GM18507 (cell line): ENCODE results near the gene MLLT1.
"Not testable (repeated sequence)": the region's sequence is repeated elsewhere in the genome, so short reads cannot be mapped to it uniquely, and the experiment has no call there.

Experiments used
- DNase-seq: peaks from one replicate; pipeline ENCODE4 v3.0.0; 2011; ENCODE audit warnings: low read depth; ENCODE audit not compliant: insufficient read length; ENCODE audit errors: extremely low spot score
- FAIRE-seq: peaks from 2 replicates; lab custom pipeline; 2011; peaks lifted over from hg19 to GRCh38; lab: Jason Lieb, UNC

MLLT1 gene, protein sequence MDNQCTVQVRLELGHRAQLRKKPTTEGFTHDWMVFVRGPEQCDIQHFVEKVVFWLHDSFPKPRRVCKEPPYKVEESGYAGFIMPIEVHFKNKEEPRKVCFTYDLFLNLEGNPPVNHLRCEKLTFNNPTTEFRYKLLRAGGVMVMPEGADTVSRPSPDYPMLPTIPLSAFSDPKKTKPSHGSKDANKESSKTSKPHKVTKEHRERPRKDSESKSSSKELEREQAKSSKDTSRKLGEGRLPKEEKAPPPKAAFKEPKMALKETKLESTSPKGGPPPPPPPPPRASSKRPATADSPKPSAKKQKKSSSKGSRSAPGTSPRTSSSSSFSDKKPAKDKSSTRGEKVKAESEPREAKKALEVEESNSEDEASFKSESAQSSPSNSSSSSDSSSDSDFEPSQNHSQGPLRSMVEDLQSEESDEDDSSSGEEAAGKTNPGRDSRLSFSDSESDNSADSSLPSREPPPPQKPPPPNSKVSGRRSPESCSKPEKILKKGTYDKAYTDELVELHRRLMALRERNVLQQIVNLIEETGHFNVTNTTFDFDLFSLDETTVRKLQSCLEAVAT

DNA sequence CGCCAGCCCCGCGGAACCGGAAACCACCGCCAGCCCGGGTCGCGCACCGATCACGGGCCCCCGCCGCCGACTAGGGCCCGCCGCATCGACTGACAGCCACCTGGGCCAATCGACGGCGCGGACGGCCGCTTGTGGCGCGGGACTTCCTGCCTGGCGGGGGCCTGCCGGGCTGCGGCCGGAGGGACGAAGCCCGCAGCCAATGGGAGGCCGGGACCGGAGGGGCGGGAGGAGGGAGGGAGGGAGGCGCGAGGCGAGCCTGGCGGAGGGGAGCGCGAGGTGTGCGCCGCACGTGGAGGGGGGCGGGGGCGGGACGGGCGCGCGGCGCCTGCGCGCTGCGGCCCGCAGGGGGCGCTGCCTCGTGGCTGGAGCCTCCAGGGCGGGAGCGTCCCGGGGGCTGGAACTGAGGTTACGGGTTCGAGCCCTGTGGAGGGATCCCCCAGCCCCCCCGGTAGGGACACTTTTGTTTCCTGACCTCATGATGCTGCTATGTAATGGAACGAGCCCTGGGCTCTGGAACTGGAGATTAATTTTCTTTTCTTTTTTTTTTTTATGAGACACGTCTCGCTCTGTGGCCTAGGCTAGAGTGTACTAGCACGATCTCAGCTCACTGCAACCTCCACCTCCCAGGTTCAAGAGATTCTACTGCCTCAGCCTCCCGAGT, at the start of gene MLLT1:
Gene MLLT1, minus strand, starts transcription at position 45 of the 661 bp plus-strand sequence. CDS start 191 bp downstream, outside the sequence.
- FAIRE-seq (peak; percentile 95), DNase-seq (peak; percentile 100)

DNA sequence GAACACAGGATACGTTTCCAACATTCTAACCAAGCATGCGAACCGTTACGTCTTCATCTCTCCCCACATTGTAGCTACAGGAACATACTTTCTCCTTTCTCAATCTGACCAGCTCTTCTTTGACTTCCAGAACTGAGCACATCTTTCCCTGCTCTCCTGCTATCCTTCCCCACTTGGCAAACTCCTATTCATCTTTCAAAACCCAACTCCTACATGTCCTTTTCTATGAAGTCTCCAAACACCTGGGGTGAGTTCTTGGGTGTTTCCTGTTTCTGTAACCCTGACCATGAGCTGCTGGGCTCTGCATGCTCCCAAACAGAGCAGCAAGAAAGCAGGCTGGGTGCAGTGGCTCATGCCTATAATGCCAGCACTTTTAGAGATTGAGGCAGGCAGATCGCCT, 47.0 kb upstream of the MLLT1 start:
- no peak for DNase-seq
- no peak for FAIRE-seq

DNA sequence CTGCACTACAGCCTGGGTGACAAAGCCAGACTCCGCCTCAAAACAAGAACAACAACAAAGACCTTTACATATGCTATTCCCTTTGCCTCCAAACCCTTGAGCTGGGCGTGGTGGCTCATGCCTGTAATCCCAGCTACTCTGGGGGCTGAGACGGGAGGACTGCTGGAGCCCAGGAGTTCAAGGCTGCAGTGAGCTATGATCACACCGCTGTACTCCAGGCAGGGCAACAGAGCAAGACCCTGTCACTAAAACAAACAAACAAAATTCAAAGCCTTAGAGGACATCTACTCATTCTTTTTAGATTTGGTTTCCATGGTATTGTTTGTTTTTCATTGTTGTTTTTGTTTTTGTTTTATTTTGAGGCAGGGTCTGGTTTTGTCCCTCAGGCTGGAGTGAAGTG, 45.8 kb upstream of the MLLT1 start:
- DNase-seq, result no peak

DNA sequence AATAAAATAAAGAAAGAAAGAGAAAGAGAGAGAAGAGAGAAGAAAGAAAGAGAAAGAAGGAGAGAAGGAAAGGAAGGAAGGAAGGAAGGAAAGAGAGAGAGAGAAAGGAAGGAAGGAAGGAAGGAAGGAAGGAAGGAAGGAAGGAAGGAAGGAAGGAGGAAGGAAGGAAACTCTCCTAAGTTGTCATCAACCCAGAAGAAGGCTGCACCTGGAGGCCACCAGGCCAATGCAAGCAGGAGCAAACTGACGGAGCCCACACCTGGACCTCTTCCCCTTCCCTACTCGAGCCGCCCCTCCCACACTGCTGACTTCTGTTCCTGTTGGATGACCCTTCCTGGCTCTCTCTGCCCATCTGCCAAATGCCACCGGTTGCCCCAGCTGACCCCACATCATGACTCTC, 45.0 kb upstream of the MLLT1 start:
- no peak for DNase-seq

More for the DNA sequence above, 45.8 kb upstream of the MLLT1 start:
- no peak for FAIRE-seq

DNA sequence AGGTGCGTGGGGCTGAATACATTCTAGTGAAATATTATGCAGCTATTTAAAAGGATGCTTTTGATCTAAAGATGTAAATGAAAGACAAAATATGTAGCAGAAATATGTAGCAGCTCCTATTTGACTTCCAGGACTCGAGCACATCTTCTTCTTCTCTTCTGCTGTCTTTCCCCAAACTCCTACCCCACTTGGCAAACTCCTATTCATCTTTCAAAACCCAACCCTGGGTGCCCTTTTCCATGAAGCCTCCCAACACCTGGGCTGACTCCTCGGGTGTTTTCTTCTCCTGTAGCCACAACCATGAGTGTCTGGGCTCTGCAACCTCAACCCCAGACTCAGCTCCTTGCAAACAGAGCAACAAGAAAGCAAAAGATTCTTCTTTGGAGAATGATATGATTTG, 42.5 kb upstream of the MLLT1 start:
- DNase-seq (no peak), FAIRE-seq (no peak)

More for the DNA sequence above, 45.0 kb upstream of the MLLT1 start:
- FAIRE-seq, result no peak

DNA sequence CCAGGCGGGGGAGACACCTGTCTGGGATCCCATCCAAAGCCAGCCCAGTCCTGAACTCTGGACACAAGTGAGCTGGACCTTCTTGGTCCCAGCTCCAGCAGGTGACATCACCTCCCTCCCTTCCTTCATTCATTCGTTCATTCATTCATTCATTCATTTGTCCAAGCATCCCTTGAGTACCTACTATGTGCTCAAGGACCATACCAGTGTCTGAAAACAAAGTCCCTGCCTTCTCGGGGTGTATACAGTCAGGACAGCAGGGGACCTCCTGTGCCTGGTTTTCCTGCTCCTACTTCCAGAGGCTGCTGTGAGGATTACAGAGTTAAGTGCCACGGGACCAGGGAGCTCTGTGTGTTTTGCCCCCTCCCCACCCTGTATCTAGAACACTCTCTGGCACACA, 39.6 kb upstream of the MLLT1 start:
- DNase-seq (no peak), FAIRE-seq (no peak)

DNA sequence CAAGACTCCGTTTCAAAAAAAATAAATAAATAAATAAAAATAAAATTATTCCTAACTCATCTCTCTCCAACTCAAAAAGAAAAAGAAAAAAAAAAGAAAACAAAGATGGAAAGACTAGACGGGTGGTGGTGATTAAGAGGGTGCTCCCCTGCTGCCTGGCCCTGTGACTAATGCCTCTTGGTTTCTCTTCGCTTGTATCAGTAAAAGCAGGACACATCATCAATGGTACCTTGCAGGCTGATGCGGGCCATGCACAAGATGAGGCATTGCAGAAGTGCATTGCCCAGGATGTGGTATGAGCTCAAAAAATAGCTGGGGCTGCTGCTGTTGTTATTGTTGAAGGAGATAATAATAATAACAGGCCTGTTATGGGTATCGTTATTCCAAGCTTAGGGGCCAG, 39.0 kb upstream of the MLLT1 start:
- DNase-seq, result no peak
- FAIRE-seq, result no peak

DNA sequence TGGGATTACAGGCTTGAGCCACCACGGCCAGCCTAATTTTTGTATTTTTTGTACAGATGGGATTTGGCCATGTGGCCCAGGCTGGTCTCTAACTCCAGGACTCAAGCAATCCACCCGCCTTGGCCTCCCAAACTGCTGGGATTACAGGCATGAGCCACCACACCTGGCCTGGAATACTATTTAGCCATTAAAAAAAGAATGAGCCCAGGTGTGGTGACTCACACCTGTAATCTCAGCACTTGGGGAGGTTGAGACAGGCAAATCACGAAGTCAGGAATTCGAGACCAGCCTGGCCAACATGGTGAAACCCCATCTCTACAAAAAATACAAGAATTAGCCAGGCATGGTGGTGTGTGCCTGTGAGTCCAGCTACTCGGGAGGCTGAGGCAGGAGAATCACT, 35.9 kb upstream of the MLLT1 start:
- not testable (repeated sequence) for FAIRE-seq, DNase-seq

DNA sequence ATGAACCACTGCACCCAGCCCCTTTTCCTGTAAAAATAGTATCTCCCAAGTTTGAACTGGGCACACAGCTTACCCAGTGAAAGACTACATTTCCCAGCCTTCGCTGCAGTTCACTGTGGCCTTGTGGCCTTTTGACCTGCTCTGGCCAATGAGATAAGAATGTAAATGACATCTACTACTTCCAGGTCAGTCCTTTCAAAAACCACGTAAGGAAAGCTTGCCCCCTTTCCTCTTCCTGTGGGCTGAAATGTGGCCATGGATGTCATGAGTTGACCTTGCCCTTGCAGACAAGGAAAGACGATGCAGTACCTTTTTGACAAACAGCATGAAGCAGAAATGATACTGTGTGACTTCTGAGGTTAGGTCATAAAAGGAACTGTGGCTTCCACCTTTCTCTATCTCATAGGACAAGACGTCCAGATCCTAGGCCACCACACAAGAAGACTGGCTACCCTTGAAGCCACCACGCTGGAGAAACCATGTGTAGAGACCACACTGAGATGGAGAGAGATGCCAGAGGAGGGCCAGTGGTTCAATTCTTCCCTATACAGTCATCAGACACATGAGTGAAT, 33.7 kb upstream of the MLLT1 start:
- FAIRE-seq (no peak), DNase-seq (no peak)

DNA sequence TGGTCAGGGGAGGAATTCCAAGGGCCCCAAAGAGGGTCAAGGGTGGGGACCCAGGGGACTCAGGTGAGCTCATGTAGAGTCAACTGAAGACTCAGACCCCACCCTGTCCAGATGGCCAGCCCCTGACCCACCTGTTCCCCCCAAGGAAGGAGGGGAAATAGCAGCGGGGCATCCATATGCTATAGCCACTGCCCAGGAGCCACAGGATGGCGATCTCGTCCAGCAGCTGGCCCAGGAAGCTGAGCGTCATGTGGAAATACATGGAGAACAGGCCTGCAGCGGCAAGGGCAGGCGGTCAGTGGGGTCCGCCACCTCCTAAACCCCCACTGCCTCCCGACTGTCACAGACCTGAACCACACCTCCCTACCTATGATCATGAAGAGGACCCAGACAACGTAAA, 32.2 kb upstream of the MLLT1 start:
- no peak for FAIRE-seq
- no peak for DNase-seq

DNA sequence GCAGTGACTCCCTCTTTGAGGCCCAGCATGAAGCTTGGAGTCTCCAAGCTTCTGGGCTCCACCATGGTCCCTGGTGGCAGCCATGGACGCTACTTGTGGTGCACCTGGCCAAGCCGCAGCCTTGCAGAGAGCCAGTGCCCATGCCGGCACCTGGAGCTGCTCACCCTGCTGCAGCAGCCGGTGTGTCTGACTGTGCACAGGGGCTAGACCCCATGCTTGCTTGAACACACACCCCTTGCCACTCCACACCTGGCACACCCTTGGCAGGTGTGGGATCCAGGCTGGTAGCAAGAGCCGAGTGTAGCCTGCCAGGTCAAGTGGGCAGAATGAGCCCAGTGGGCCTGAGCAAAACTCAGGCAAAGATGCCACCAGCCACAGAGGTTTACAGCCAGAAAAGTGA, 18.6 kb upstream of the MLLT1 start:
- DNase-seq (no peak), FAIRE-seq (no peak)

DNA sequence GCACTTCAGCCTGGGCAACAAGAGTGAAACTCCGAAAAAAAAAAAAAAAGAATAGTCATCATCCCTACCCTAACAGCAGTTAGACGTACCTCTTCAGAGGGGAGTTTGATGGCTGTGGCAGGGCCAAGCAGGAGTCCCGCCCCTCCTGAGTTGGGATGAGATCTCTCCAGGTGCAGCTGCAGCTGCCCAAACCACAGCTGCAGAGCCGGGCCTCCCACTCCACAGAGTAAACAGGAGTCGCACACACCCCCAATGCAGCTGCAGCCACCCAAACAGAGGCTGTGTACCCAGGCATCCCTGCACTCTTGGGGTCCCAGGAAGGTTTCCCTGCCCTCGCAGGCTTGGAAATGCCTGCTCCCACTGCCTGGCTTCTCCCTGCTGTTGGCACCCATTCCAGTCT, 17.4 kb upstream of the MLLT1 start:
- FAIRE-seq (no peak), DNase-seq (no peak)

DNA sequence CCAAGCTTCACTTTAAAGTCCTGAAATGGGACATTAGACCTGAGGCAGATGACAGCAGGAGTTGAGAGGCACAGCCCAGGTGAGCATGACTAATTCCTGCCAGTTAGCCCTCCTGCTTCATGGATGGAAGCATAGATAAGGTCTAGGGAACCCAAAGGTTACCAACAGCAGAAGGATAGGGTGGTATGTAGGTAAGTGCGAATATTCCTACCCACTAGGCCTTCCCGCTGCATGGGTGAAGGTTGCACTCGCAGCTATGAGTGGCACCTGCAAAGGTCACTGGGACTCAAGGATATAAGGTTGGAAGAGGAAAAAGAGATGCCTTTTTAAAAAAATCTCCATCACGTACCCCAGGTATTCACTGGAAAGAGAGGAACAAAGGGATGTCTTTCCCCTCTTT, 12.2 kb upstream of the MLLT1 start:
- FAIRE-seq (no peak), DNase-seq (no peak)

DNA sequence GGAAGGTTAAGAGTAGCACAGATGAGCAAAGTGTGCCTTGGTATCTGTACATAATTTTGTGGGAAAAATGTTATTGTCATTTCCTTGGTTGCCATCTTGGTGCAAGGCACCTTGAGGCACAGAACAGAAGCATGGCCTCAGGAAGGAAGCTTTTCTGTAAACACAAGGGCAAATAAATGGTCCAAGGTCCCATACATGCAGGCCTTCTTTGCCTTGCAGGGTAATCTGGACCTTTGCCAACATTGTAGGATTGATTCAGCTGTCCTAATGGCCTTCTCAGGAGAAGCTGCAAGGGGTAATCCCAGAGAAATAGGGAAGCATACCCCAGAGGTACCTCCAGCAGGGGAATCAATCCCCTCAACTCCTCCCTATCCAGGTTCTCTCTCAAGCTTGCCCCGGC, 9.0 kb upstream of the MLLT1 start:
- DNase-seq (no peak), FAIRE-seq (no peak)

DNA sequence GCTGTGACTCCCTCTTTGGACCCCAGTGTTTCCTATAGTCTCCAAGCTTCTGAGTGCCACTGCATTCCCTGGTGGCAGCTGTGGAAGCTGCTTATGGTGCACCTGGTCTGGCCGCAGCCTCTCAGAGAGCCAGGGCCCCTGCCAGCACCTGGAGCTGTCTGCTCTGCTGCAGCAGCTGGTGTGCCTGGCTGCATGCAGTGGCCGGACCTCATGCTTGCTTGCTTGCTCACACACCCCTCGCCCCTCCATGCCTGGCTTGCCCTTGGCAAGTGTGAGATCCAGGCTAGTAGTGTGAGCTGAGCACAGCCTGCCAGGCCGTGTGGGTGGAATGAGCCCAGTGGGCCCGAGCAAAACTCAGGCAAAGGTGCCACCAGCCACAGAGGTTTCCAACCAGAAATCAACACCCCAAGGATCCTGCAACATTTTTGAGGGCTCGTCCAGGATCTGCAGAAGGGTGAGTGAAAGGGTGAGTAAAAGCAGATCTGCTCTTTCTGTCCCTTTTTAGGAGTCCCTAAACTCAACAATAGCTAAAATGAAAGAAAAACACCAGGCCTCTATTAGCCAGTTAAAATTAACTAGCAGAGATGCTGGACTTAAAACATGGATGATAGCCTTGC, 7.6 kb upstream of the MLLT1 start:
- FAIRE-seq (no peak), DNase-seq (no peak)

DNA sequence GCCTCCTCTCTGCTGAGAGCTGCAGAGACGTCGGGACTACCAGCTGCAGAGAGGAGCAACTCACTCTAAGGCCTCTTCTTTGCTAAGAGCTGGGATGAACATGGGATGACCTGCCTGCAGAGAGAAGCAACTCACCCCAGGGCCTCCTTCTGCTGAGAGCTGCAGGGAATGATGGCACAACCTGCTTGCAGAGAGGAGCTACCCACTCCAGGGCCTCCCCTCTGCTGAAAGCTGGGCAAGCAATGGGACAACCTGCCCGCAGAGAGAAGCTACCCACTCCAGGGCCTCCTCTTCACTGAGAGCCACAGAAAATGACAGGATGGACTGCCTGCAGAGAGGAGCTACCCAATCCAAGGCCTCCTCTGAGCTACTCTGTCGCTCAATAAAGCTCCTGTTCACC, 6.9 kb upstream of the MLLT1 start:
- DNase-seq (no peak), FAIRE-seq (no peak)

DNA sequence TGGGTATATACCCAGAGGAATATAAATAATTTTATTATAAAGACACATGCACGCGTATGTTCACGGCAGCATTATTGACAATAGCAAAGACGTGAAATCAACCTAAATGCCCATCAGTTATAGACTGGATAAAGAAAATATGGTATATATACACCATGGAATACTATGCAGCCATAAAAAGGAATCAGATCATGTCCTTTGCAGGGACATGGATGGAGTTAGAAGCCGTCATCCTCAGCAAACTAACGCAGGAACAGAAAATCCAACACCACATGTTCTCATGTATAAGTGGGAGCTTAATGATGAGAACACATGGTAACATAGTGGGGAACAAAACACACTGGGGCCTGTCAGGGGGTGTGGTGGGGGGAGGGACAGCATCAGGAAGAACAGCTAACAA, 2.6 kb upstream of the MLLT1 start:
- DNase-seq, FAIRE-seq: not testable (repeated sequence)

DNA sequence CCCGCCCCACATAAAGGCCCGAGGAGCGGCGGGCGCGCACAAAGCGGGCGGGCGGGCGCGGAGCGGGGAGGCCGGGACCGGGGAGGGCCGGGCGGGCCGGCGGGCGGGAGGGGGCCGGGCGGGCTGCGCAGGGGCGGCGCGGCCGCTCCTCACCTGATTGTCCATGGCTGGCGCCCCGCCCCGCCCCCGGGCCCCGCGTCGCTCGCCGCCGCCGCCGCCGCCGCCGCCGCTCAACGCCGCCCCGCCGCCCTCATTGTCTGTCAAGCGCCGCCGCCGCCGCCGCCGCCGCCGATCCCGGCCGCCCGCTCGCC, 200 bp downstream of the MLLT1 start:
- DNase-seq (no peak), FAIRE-seq (no peak)

DNA sequence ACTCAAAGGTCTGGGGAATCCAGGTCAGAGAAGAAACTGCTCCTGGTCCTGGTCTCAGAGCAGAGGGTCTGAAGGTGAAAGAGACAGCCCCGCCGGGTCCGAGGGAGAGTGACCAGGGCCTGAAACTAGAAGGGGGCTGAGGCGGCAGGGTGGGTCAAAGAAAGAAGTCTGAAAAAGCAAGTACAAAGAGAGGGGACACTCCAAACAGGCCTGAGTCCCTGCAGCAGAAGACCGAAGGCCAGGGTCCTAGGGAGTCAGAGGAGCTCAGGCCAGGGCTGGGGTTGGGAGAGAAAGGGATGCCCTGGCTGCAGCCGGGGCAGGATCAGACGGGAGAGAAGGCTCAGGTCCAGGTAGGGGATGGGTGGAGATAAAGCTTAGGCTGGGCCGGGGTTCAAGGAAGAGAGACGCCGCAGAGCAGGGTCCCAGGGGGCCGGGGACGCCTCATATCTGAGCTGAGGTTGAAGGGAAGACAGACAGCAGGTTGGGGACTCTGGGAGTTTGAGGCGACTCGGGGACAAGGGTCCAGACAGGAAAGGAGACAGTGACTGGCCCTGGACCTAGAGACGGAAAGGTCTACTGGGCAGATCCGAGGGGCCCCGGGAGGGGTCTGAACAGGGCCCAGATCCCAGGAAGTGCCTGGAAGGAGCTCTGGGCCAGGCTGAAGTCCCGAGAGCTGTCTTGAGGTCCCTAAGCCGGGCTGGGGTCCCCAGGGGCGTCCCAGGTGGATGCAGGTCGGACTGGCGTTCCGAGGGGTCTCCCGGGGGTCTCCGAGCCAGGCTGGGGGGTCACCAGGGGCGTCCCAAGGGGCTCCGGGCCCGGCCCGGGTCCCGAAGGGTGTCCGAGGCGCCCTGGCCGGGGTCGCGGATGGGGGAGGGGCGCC, 795 bp downstream of the MLLT1 start:
- no peak for DNase-seq
- FAIRE-seq, result no peak
